K562 (cell line): ENCODE results near the gene CFAP251. TPM values are rescaled to one million over a fixed set of nuclear protein-coding genes. Genes with fewer than 3 reads are reported as not detected.

ENCODE experiments used
- CBX2 ChIP-seq: fragments of 200-600 bp; sonication (generic); IDR thresholded peaks from one replicate; pipeline ENCODE4 v1.6.1; 2012; ENCODE audit warnings: mild to moderate bottlenecking, low read length, inconsistent platforms; ENCODE audit not compliant: insufficient read depth, poor library complexity, severe bottlenecking
- HCFC1 ChIP-seq: IDR thresholded peaks from 2 replicates; pipeline ENCODE4 v1.6.1; 2012; ENCODE audit warnings: low read depth, low read length, improper control_type of control experiment
- MXD1 ChIP-seq: fragments of 250-450 bp; sonication (Bioruptor Pico); IDR thresholded peaks from 2 replicates; pipeline ENCODE4 v1.8.0; 2021; ENCODE audit warnings: borderline replicate concordance, mild to moderate bottlenecking, moderate library complexity; ENCODE audit not compliant: poor library complexity, severe bottlenecking
- RHOXF2B ChIP-seq: fragments of 250-450 bp; sonication (Bioruptor Pico); conservative IDR thresholded peaks from 2 replicates; pipeline ENCODE4 v1.5.1; 2021
- THAP12 ChIP-seq: fragments of 250-450 bp; sonication (Bioruptor Pico); IDR thresholded peaks from 2 replicates; pipeline ENCODE4 v1.9.0; 2021; ENCODE audit warnings: mild to moderate bottlenecking, inconsistent platforms
- VEZF1 ChIP-seq: fragments of 200-800 bp; sonication (Bioruptor generic); IDR thresholded peaks from 2 replicates; pipeline ENCODE4 v1.6.1; 2017; ENCODE audit warnings: missing genetic modification characterization, missing compliant biosample characterization
- WHSC1 ChIP-seq: IDR thresholded peaks from one replicate; pipeline ENCODE4 v1.6.1; 2012; ENCODE audit warnings: low read length, control low read depth, inconsistent platforms
- ZNF449 ChIP-seq: fragments of 250-450 bp; sonication (Bioruptor Pico); IDR thresholded peaks from 2 replicates; pipeline ENCODE4 v1.8.0; 2022; ENCODE audit warnings: moderate library complexity, mild to moderate bottlenecking, inconsistent platforms
- ZNF699 ChIP-seq: fragments of 250-450 bp; sonication (Bioruptor Pico); IDR thresholded peaks from 2 replicates; pipeline ENCODE4 v1.8.0; 2021; ENCODE audit warnings: mild to moderate bottlenecking, moderate library complexity; ENCODE audit not compliant: insufficient replicate concordance
- ZNF785 ChIP-seq: fragments of 250-450 bp; sonication (Bioruptor Pico); IDR thresholded peaks from 2 replicates; pipeline ENCODE4 v1.4.0; 2020; ENCODE audit warnings: mild to moderate bottlenecking
- polyA plus RNA-seq, 8 experiments: library from polyadenylated mRNA; depleted of rRNA in 4 of 8; stranded (reverse) in 5 of 8; unstranded in 3 of 8; fragments of >200 nt; fragmentation: Nextera tagmentation in 2 of 8; fragmentation: Illumina TruSeq in 1 of 8; extraction: Ambion mirVana in 2 of 8; extraction: Trizol in 1 of 8; gene quantifications; 2 replicates each; pipeline versions ENCODE4 v1.2.1 to v1.2.3, GENCODE V29; 2011 to 2014; ENCODE audit warnings: inconsistent platforms in 1 of 8, missing spikeins in 1 of 8
- total RNA-seq, 7 experiments: library from RNA; depleted of rRNA in 6 of 7; stranded (reverse); fragments of >200 nt in 6 of 7; fragmentation: Illumina TruSeq in 2 of 7; extraction: Trizol in 2 of 7; gene quantifications; 2 replicates each; pipeline versions ENCODE4 v1.2.1 to v1.2.3, GENCODE V29; 2011 to 2021; ENCODE audit warnings: low replicate concordance in 1 of 7

Gene CFAP251
- total and polyA plus RNA-seq, 9 of the 15 experiments (the other 6 are each of a cell fraction or from before 2014, with no cell fraction given): 16.6 to 31.0 (median 19.1) TPM

GRCh38 chr12:122023339-122024131 is 105.1 kb downstream of the CFAP251 start (continued):
- no peak for TF ChIP-seq ZNF449
- TF ChIP-seq RHOXF2B: no peak
- TF ChIP-seq ZNF699 (CRISPR knock-in tag): no peak
- no peak for TF ChIP-seq THAP12 (CRISPR knock-in tag)
- TF ChIP-seq WHSC1: no peak
- TF ChIP-seq VEZF1 (CRISPR knock-in tag): 0 out of 2 replicates have a peak, but pooled peaks have one; percentile 9
- no peak for TF ChIP-seq ZNF785 (CRISPR knock-in tag)
- no peak for TF ChIP-seq HCFC1
- TF ChIP-seq CBX2: no peak
- peak; percentile 2 for TF ChIP-seq MXD1 (CRISPR knock-in tag)
